Panc1 (cell line): ENCODE data around the gene PTAFR. TPM values are rescaled to one million over a fixed set of nuclear protein-coding genes. Genes with fewer than 3 reads are reported as not detected.

ENCODE experiments used
- ATAC-seq: fragments of 200-7000 bp; cut with Tn5 transposase; 2 replicates; pipeline ENCODE4 v1.9.1; 2020; ENCODE audit warnings: mild to moderate bottlenecking, moderate library complexity
- BruUV-seq: library from RNA; stranded (reverse); fragments of 400-500 nt; replicated peaks from 2 replicates; lab custom pipeline; 2021; lab: Mats Ljungman, UMichigan
- CTCF ChIA-PET: fragments of 300-600 bp; sonication (Branson Sonifier 250); formaldehyde crosslinking; loops from one replicate; lab custom pipeline; 2022; ENCODE audit warnings: antibody characterized with exemption; lab: Charles Lee
- POLR2A ChIA-PET: fragments of 300-600 bp; sonication (Branson Sonifier 250); formaldehyde crosslinking; loops from one replicate; lab custom pipeline; 2022; ENCODE audit warnings: antibody characterized with exemption; lab: Charles Lee
- DNase-seq: peaks from one replicate; pipeline ENCODE4 v3.0.0-alpha.2; 2010; ENCODE audit warnings: low read depth, low spot score
- H3K27ac ChIP-seq: 2 replicates; pipeline ENCODE4 v1.5.1; 2011; ENCODE audit warnings: mild to moderate bottlenecking, low read length, inconsistent platforms
- H3K27me3 ChIP-seq: fragments of 200-500 bp; sonication (Bioruptor generic); 2 replicates; pipeline ENCODE4 v1.6.0; 2014; ENCODE audit warnings: low read length, inconsistent platforms; ENCODE audit not compliant: control insufficient read depth, insufficient read depth
- H3K36me3 ChIP-seq: fragments of 200-500 bp; sonication (Bioruptor generic); 2 replicates; pipeline ENCODE4 v1.5.1; 2014; ENCODE audit warnings: inconsistent platforms, mild to moderate bottlenecking, low read length, moderate library complexity; ENCODE audit not compliant: control insufficient read depth, insufficient read depth
- H3K4me1 ChIP-seq: 2 replicates; pipeline ENCODE4 v1.5.1; 2011; ENCODE audit warnings: inconsistent platforms, mild to moderate bottlenecking, low read length, moderate library complexity; ENCODE audit not compliant: control insufficient read depth, insufficient read depth
- H3K4me3 ChIP-seq, 2 experiments: 2 replicates each; pipeline ENCODE4 v1.5.1; 2011 to 2012; ENCODE audit warnings: low read depth in 2 of 2, low read length in 2 of 2, mild to moderate bottlenecking in 2 of 2, inconsistent platforms in 1 of 2, moderate library complexity in 1 of 2
- H3K9me3 ChIP-seq: fragments of 200-500 bp; sonication (Bioruptor generic); 2 replicates; pipeline ENCODE4 v1.5.1; 2014; ENCODE audit warnings: low read depth, mild to moderate bottlenecking, inconsistent platforms, low read length, moderate library complexity; ENCODE audit not compliant: control insufficient read depth, insufficient read depth
- CTCF ChIP-seq: fragments of 450-650 bp; IDR thresholded peaks from 2 replicates; pipeline ENCODE4 v1.5.1; 2017; ENCODE audit warnings: mild to moderate bottlenecking
- POLR2AphosphoS5 ChIP-seq: IDR thresholded peaks from 2 replicates; pipeline ENCODE4 v1.6.1; 2012; ENCODE audit warnings: mild to moderate bottlenecking, low read depth, low read length, moderate library complexity
- REST ChIP-seq, 2 experiments: IDR thresholded peaks; 2 replicates each; pipeline ENCODE4 v1.6.1; 2011 to 2012; ENCODE audit warnings: low read depth in 2 of 2, control low read depth in 1 of 2, low read length in 1 of 2, mild to moderate bottlenecking in 1 of 2, moderate library complexity in 1 of 2; ENCODE audit not compliant: insufficient read depth in 1 of 2
- SIN3A ChIP-seq: IDR thresholded peaks from 2 replicates; pipeline ENCODE4 v1.6.1; 2012; ENCODE audit warnings: low read depth, mild to moderate bottlenecking, low read length, moderate library complexity, borderline replicate concordance; ENCODE audit not compliant: insufficient read depth
- TCF7L2 ChIP-seq: IDR thresholded peaks from 2 replicates; pipeline ENCODE4 v1.6.1; 2011; ENCODE audit warnings: mild to moderate bottlenecking, low read depth, low read length, inconsistent platforms
- in situ Hi-C: cut with HindIII; loops from 2 replicates; pipeline ENCODE4 v1.10.0; 2016; ENCODE audit warnings: low sequenced_read_pairs, low pct_unique_long_range_greater_than_20kb
- intact Hi-C: fragments of 100-400 bp; cut with micrococcal nuclease; formaldehyde crosslinking; loops from one replicate; pipeline ENCODE4 v1.10.0; 2022; ENCODE audit not compliant: unreplicated experiment
- total RNA-seq: library from RNA; stranded (reverse); gene quantifications from one replicate; pipeline ENCODE4 v1.2.1, GENCODE V29; 2021; ENCODE audit not compliant: unreplicated experiment

Gene PTAFR
- total RNA-seq, 1 experiment from 2014 or later, result 0.13 TPM

DNA sequence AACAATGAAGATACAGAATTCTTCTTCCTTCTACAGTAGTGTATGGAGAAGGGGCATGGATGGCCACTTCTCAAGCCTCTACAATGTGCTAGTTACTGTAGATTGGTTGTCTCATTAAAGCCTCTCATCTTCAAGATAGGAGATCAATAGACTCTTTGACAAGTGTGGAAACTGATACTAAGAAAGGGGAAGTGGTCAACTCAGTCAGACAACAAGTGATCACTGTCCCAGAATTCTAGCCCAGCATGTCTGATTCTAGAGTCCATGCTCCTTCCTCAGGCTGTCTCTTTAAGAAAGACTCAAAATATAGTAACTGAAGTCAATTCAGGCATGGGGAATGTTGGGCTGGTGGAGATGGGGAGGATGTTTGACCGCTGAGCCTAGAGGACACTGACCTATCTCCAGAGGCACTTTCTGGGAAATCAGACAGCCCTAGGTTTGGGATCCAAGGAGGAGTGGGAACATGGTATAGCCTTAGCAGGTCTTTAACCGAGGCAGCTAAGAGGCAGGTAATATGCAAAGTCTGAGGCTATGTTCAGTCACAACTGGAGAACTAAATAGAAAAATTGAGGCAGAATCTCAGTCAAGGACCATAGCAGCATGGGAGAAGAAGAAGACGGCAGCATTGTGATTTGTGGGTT, 48.8 kb downstream of the PTAFR start:
- POLR2A ChIA-PET, result interaction anchor here (0.6 kb wide), 1 partner anchor 25 kb away, joined by 4 read pairs; no protein-coding TSS in a partner anchor
- Histone ChIP-seq H3K4me3 (no peak overlapping the region), H3K4me1 (peaks cover 3% of the 10 kb centered on the region; the same call in 1 of the 2 replicates), H3K27me3 (no peaks in the 10 kb centered on the region; the same call in 1 of the 2 replicates), H3K9me3 (no peaks in the 10 kb centered on the region), H3K27ac (no peak overlapping the region), H3K36me3 (no peaks in the 10 kb centered on the region)
- CTCF ChIA-PET, result no interaction called here
- in situ Hi-C loops, result no loop called here
- no peak for TF ChIP-seq TCF7L2
- TF ChIP-seq POLR2AphosphoS5, result no peak
- no peak for TF ChIP-seq CTCF
- no peak for TF ChIP-seq SIN3A
- TF ChIP-seq REST (IDR thresholded peaks at IDR 0.05; ENCODE audit: insufficient read depth in 1 of 2, low read depth in 2 of 2, low read length in 1 of 2), result no peak
- no peak for ATAC-seq
- intact Hi-C loops, result no loop called here
- no TSS peak for BruUV-seq
- no peak for DNase-seq

- DNase-seq (no peak), ATAC-seq (no peak)
- H3K4me3 ChIP-seq, result no peak overlapping the region
- no peak overlapping the region for H3K27ac ChIP-seq
- no peaks in the 10 kb centered on the region for H3K9me3 ChIP-seq
- intact Hi-C loops, result no loop called here
- H3K4me1 ChIP-seq, result peaks cover 3% of the 10 kb centered on the region; the same call in 1 of the 2 replicates
- no peaks in the 10 kb centered on the region for H3K36me3 ChIP-seq
- no peak for TF ChIP-seq REST (IDR thresholded peaks at IDR 0.05; ENCODE audit: insufficient read depth in 1 of 2, low read depth in 2 of 2, low read length in 1 of 2)
- TF ChIP-seq CTCF, result no peak
- TF ChIP-seq POLR2AphosphoS5, result no peak
- TF ChIP-seq SIN3A, result no peak
- TF ChIP-seq TCF7L2, result no peak
- H3K27me3 ChIP-seq, result no peaks in the 10 kb centered on the region; the same call in 1 of the 2 replicates
- CTCF ChIA-PET, result no interaction called here
- in situ Hi-C loops, result no loop called here
- POLR2A ChIA-PET, result no interaction called here
- no TSS peak for BruUV-seq
These were observed 49.6 kb downstream of the PTAFR start for GRCh38 chr1:28126783-28127490.
